ENCODE results near the gene CCDC15. TPM values are rescaled to one million over a fixed set of nuclear protein-coding genes. Genes with fewer than 3 reads are reported as not detected.

Gene CCDC15
- total RNA-seq, 1 donor from 2014 or later, result 2.9 TPM

DNA sequence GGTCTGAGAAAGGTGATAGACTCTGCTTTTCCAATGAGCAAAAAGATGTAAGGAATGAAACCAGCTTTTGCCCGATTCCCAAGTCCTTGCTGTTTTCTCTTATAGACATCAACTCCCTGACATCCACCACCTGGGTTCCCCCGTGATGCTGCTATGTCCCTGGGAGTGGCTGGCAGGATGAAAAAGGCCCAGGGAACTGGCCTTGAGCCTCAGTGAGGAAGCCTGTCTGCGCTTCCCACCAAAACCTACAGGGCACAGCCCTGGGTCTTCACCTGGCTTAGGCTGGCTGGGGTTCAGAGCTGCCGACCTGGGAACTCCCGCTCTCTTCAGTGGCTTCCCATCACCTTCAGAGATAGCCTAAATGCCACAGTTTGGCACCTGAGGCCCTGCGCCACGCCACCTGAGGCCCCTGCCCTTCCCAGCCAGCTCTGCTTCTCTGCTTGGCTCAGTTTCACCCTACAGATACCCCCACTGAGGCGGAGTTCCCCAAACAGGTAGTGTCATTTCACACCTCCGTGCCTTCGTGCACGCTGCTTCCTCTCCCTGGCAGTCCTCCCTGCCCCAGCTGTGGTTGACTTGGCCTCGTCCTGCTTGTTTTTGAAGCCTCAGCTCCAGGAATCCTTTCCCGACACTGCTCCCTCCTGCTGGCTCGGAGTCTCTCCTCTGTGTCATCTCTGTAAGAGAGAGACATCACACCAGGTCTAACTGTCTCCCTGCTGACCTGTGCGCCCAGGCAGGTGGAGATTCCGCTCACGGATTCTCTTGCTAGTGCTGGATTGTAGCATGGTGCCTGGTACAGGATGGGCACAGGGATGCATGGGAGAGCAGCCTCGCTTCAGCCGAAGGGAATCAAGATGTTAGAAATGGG lies 119.8 kb downstream of the CCDC15 start:
- DNase-seq (ENCODE audit: extremely low spot score in 2 of 2), result no peak
- Histone ChIP-seq H3K27me3 (no peaks in the 10 kb centered on the region), H3K4me3 (no peak overlapping the region), H3K36me3 (no peaks in the 10 kb centered on the region), H3K4me1 (peaks cover 23% of the 10 kb centered on the region), H3K27ac (no peak overlapping the region), H3K9me3 (no peaks in the 10 kb centered on the region)
- intact Hi-C loops (cut with DNase I), result no loop called here
- TF ChIP-seq CTCF (IDR thresholded peaks at IDR 0.05), result no peak
- TF ChIP-seq POLR2AphosphoS5 (IDR thresholded peaks at IDR 0.05; ENCODE audit: insufficient read depth in 1 of 2, low read depth in 1 of 2), result no peak

- intact Hi-C loops (cut with DNase I), result no loop called here
- Histone ChIP-seq H3K27me3 (no peaks in the 10 kb centered on the region), H3K36me3 (no peaks in the 10 kb centered on the region)
Observed at GRCh38 chr11:125074511-125075241, 120.7 kb downstream of the CCDC15 start.

DNA sequence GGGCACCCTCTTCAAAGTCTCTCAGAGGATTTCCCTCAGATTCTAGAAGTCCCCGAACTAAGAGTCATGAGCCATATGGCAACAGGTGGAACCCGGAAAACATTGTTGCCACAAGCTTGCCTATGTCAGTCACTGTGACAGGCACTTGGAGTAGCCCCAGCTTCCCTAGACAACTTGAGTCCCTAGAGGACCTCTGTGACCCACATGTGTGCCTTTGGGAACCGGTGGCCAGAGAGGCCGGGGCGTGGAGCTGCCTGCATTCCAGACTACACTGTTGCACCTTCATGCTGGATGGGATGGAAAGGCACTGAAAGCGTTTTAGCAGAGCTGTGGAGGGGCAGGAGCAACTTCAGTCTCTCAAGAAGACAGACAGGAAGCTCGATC lies 121.2 kb downstream of the CCDC15 start:
- H3K4me1 ChIP-seq, result peaks cover 18% of the 10 kb centered on the region

More at GRCh38 chr11:125074511-125075241, 120.7 kb downstream of the CCDC15 start:
- TF ChIP-seq CTCF (IDR thresholded peaks at IDR 0.05), result no peak
- no peak for DNase-seq (ENCODE audit: extremely low spot score in 2 of 2)
- peaks cover 23% of the 10 kb centered on the region for H3K4me1 ChIP-seq
- H3K27ac ChIP-seq, result no peak overlapping the region
- no peaks in the 10 kb centered on the region for H3K9me3 ChIP-seq
- H3K4me3 ChIP-seq, result no peak overlapping the region

DNA sequence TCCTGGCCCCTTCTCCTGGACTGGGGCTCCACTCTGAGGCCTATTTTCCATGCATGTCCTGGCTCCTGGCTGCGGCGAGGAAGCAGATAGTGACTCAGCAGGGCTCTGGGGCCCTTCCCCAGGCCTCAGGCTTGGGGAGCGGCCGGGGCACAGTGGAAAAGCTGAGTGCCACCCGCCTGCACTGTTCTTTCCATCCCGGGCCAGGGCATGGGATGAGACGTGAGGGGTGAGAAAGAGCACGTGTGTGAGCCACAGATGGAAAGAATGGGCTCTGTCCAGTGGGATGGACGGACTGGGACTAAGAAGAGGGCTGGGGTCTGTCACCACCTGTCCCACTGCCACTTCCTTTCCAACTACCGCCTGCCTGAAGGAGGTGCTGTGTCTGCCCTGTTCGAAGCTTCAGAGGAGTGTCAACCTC lies 121.9 kb downstream of the CCDC15 start:
- Histone ChIP-seq H3K36me3 (no peaks in the 10 kb centered on the region), H3K9me3 (no peaks in the 10 kb centered on the region), H3K27me3 (no peaks in the 10 kb centered on the region), H3K4me3 (no peak overlapping the region), H3K4me1 (peaks cover 12% of the 10 kb centered on the region), H3K27ac (no peak overlapping the region)
- TF ChIP-seq POLR2AphosphoS5 (IDR thresholded peaks at IDR 0.05; ENCODE audit: insufficient read depth in 1 of 2, low read depth in 1 of 2) (no peak), CTCF (IDR thresholded peaks at IDR 0.05) (no peak), POLR2A (IDR thresholded peaks at IDR 0.05) (no peak)
- no peak for DNase-seq (ENCODE audit: extremely low spot score in 2 of 2)
- intact Hi-C loops (cut with DNase I), result no loop called here

More for the DNA sequence above, 121.2 kb downstream of the CCDC15 start:
- intact Hi-C loops (cut with DNase I), result no loop called here
- H3K27me3 ChIP-seq, result no peaks in the 10 kb centered on the region
- no peak overlapping the region for H3K4me3 ChIP-seq
- no peak for TF ChIP-seq POLR2AphosphoS5 (IDR thresholded peaks at IDR 0.05; ENCODE audit: insufficient read depth in 1 of 2, low read depth in 1 of 2)
- TF ChIP-seq CTCF (IDR thresholded peaks at IDR 0.05), result no peak
- TF ChIP-seq POLR2A (IDR thresholded peaks at IDR 0.05), result no peak
- H3K9me3 ChIP-seq, result no peaks in the 10 kb centered on the region
- no peak for DNase-seq (ENCODE audit: extremely low spot score in 2 of 2)
- no peak overlapping the region for H3K27ac ChIP-seq
- no peaks in the 10 kb centered on the region for H3K36me3 ChIP-seq

Data from vagina (tissue), 2 donors.